Naive thymus-derived CD8-positive, alpha-beta T cell (primary cell): Measurements from ENCODE around the gene TMEM175. TPM values are rescaled to one million over a fixed set of nuclear protein-coding genes. Genes with fewer than 3 reads are reported as not detected.

ENCODE experiments used
- ATAC-seq, 2 donors: fragments of 150-1000 bp; cut with Tn5 transposase in 1 of 2; sonication (Bioruptor Pico), chemical (Tn5 transposase) in 1 of 2; 1 replicate in 1 of 2; 2 replicates in 1 of 2; pipeline ENCODE4 v1.10.0; 2021; ENCODE audit warnings: mild to moderate bottlenecking in 2 of 2, moderate library complexity in 2 of 2
- POLR2A ChIA-PET: fragments of 350-600 bp; sonication (Branson Sonifier 250); formaldehyde crosslinking; loops from one replicate; lab custom pipeline; 2021; ENCODE audit warnings: antibody characterized with exemption; lab: Charles Lee
- DNase-seq, 10 donors: peaks; one replicate each; pipeline versions ENCODE4 v3.0.0 to v3.0.0-alpha.2; 2020 to 2022
- H3K27ac Mint-ChIP-seq, 10 donors: one replicate each; pipeline ENCODE4 v1.8.0; 2020 to 2022; ENCODE audit warnings: mild to moderate bottlenecking in 10 of 10, mixed read lengths in 10 of 10, moderate library complexity in 4 of 10, inconsistent platforms in 1 of 10
- H3K27me3 Mint-ChIP-seq, 5 donors: one replicate each; pipeline ENCODE4 v1.8.0; 2021 to 2022; ENCODE audit warnings: mixed read lengths in 5 of 5
- H3K36me3 Mint-ChIP-seq, 3 donors: one replicate each; pipeline ENCODE4 v1.8.0; 2020 to 2022; ENCODE audit warnings: mixed read lengths in 3 of 3, mild to moderate bottlenecking in 2 of 3, inconsistent platforms in 1 of 3
- H3K4me1 Mint-ChIP-seq, 4 donors: one replicate each; pipeline ENCODE4 v1.8.0; 2021 to 2022; ENCODE audit warnings: mixed read lengths in 4 of 4
- H3K4me3 Mint-ChIP-seq, 10 donors: one replicate each; pipeline ENCODE4 v1.8.0; 2020 to 2022; ENCODE audit warnings: mild to moderate bottlenecking in 10 of 10, mixed read lengths in 10 of 10, moderate library complexity in 6 of 10, inconsistent platforms in 1 of 10
- H3K9me3 Mint-ChIP-seq, 9 donors: one replicate each; pipeline ENCODE4 v1.8.0; 2020 to 2022; ENCODE audit warnings: mixed read lengths in 9 of 9, mild to moderate bottlenecking in 3 of 9, inconsistent platforms in 1 of 9, moderate library complexity in 1 of 9
- polyA plus RNA-seq, 3 donors: library from polyadenylated mRNA; unstranded; fragments of 300-500 nt; fragmentation: Illumina TruSeq; gene quantifications; one replicate each; pipeline ENCODE4 v1.2.3, GENCODE V29; 2021
- total RNA-seq, 8 experiments: library from RNA in 2 of 8; stranded (reverse) in 2 of 8; gene quantifications; one replicate each; pipeline ENCODE4 v1.2.3 and lab custom pipeline; 2021 to 2026

The TMEM175 gene
- total and polyA plus RNA-seq, 5 experiments from 2014 or later: 6.4 to 72.9 (median 14.7) TPM

- no peak for DNase-seq
- no peak overlapping the region for H3K4me3 Mint-ChIP-seq
These were observed 40.5 kb upstream of the TMEM175 start for GRCh38 chr4:891747-892146.

GRCh38 chr4:892780-893179 lies 39.5 kb upstream of the TMEM175 start:
- ATAC-seq: no peak
- no peak overlapping the region for H3K27ac Mint-ChIP-seq
- POLR2A ChIA-PET: no interaction called here

More at GRCh38 chr4:891747-892146, 40.5 kb upstream of the TMEM175 start:
- POLR2A ChIA-PET: interaction anchor here (0.7 kb wide), 1 partner anchor 419 kb away, joined by 3 read pairs; no protein-coding TSS in a partner anchor
- no peak overlapping the region for H3K27ac Mint-ChIP-seq
- no peaks in the 10 kb centered on the region for H3K27me3 Mint-ChIP-seq
- H3K36me3 Mint-ChIP-seq: peaks cover 6 to 34% (median 7%) of the 10 kb centered on the region in 3 donors
- ATAC-seq: no peak
- H3K4me1 Mint-ChIP-seq: peaks cover 0 to 5% (median 2%) of the 10 kb centered on the region in 4 donors
- no peaks in the 10 kb centered on the region for H3K9me3 Mint-ChIP-seq

GRCh38 chr4:893276-893994 lies 38.8 kb upstream of the TMEM175 start:
- Mint-ChIP-seq H3K4me1 (peaks cover 0 to 3% (median 1%) of the 10 kb centered on the region in 4 donors), H3K27me3 (no peaks in the 10 kb centered on the region), H3K27ac (peak overlapping the region in 2 of 10 donors; percentile 11 to 78), H3K4me3 (no peak overlapping the region), H3K36me3 (peaks cover 0 to 47% (median 3%) of the 10 kb centered on the region in 3 donors), H3K9me3 (no peaks in the 10 kb centered on the region)
- ATAC-seq (no peak), DNase-seq (no peak)
- POLR2A ChIA-PET: no interaction called here

More at GRCh38 chr4:892780-893179, 39.5 kb upstream of the TMEM175 start:
- Mint-ChIP-seq H3K9me3 (no peaks in the 10 kb centered on the region), H3K4me1 (peaks cover 0 to 5% (median 1%) of the 10 kb centered on the region in 4 donors), H3K4me3 (no peak overlapping the region), H3K27me3 (no peaks in the 10 kb centered on the region), H3K36me3 (peaks cover 2 to 43% (median 5%) of the 10 kb centered on the region in 3 donors)
- DNase-seq: no peak

GRCh38 chr4:893995-894705 lies 38.1 kb upstream of the TMEM175 start:
- no peak for DNase-seq
- Mint-ChIP-seq H3K36me3 (peaks cover 0 to 47% (median 3%) of the 10 kb centered on the region in 3 donors), H3K27me3 (no peaks in the 10 kb centered on the region)

GRCh38 chr4:895596-895995 lies 36.7 kb upstream of the TMEM175 start:
- DNase-seq (no peak), ATAC-seq (no peak)
- H3K27ac Mint-ChIP-seq: peak overlapping the region in 1 of 10 donors; percentile 15
- H3K36me3 Mint-ChIP-seq: peaks cover 0 to 45% (median 3%) of the 10 kb centered on the region in 3 donors
- H3K4me3 Mint-ChIP-seq: no peak overlapping the region
- no peaks in the 10 kb centered on the region for H3K9me3 Mint-ChIP-seq
- H3K4me1 Mint-ChIP-seq: peaks cover 0 to 6% (median 3%) of the 10 kb centered on the region in 4 donors
- POLR2A ChIA-PET: no interaction called here
- no peaks in the 10 kb centered on the region for H3K27me3 Mint-ChIP-seq

More at GRCh38 chr4:893995-894705, 38.1 kb upstream of the TMEM175 start:
- POLR2A ChIA-PET: no interaction called here
- no peak for ATAC-seq
- Mint-ChIP-seq H3K4me3 (no peak overlapping the region), H3K4me1 (peaks cover 0 to 3% (median 1%) of the 10 kb centered on the region in 4 donors), H3K27ac (peak overlapping the region in 2 of 10 donors; percentile 11 to 78), H3K9me3 (no peaks in the 10 kb centered on the region)

GRCh38 chr4:896216-896615 lies 36.0 kb upstream of the TMEM175 start:
- no peak overlapping the region for H3K27ac Mint-ChIP-seq
- no peak for DNase-seq

GRCh38 chr4:896630-897029 lies 35.6 kb upstream of the TMEM175 start:
- peaks cover 0 to 44% (median 3%) of the 10 kb centered on the region in 3 donors for H3K36me3 Mint-ChIP-seq
- POLR2A ChIA-PET: no interaction called here
- H3K27ac Mint-ChIP-seq: peak overlapping the region in 1 of 10 donors; percentile 71
- ATAC-seq (no peak), DNase-seq (no peak)
- no peaks in the 10 kb centered on the region for H3K27me3 Mint-ChIP-seq
- no peak overlapping the region for H3K4me3 Mint-ChIP-seq
- no peaks in the 10 kb centered on the region for H3K9me3 Mint-ChIP-seq
- peaks cover 0 to 6% (median 3%) of the 10 kb centered on the region in 4 donors for H3K4me1 Mint-ChIP-seq

More at GRCh38 chr4:896216-896615, 36.0 kb upstream of the TMEM175 start:
- no peak for ATAC-seq
- H3K4me3 Mint-ChIP-seq: no peak overlapping the region
- peaks cover 0 to 6% (median 3%) of the 10 kb centered on the region in 4 donors for H3K4me1 Mint-ChIP-seq
- H3K36me3 Mint-ChIP-seq: peaks cover 0 to 42% (median 3%) of the 10 kb centered on the region in 3 donors
- POLR2A ChIA-PET: no interaction called here
- H3K9me3 Mint-ChIP-seq: no peaks in the 10 kb centered on the region
- no peaks in the 10 kb centered on the region for H3K27me3 Mint-ChIP-seq

- POLR2A ChIA-PET: no interaction called here
- ATAC-seq: no peak
- Mint-ChIP-seq H3K4me3 (no peak overlapping the region), H3K27ac (peak overlapping the region in 1 of 10 donors; percentile 34), H3K36me3 (peaks cover 0 to 55% (median 5%) of the 10 kb centered on the region in 3 donors), H3K9me3 (no peaks in the 10 kb centered on the region), H3K4me1 (peaks cover 0 to 10% (median 7%) of the 10 kb centered on the region in 4 donors), H3K27me3 (no peaks in the 10 kb centered on the region)
- no peak for DNase-seq
These were observed 34.1 kb upstream of the TMEM175 start for GRCh38 chr4:898123-898522.

GRCh38 chr4:898869-899555 lies 33.2 kb upstream of the TMEM175 start:
- H3K27ac Mint-ChIP-seq: peak overlapping the region in 5 of 10 donors; percentile 34 to 76 (median 66)
- ATAC-seq (no peak), DNase-seq (no peak)
- peaks cover 0 to 48% (median 5%) of the 10 kb centered on the region in 3 donors for H3K36me3 Mint-ChIP-seq
- H3K4me1 Mint-ChIP-seq: peaks cover 0 to 10% (median 7%) of the 10 kb centered on the region in 4 donors
- H3K9me3 Mint-ChIP-seq: no peaks in the 10 kb centered on the region
- POLR2A ChIA-PET: no interaction called here
- no peaks in the 10 kb centered on the region for H3K27me3 Mint-ChIP-seq
- peak overlapping the region in 1 of 10 donors; percentile 24 for H3K4me3 Mint-ChIP-seq

- Mint-ChIP-seq H3K9me3 (no peaks in the 10 kb centered on the region), H3K27me3 (no peaks in the 10 kb centered on the region), H3K4me3 (no peak overlapping the region), H3K36me3 (peaks cover 0 to 48% (median 5%) of the 10 kb centered on the region in 3 donors), H3K4me1 (peaks cover 0 to 10% (median 7%) of the 10 kb centered on the region in 4 donors), H3K27ac (peak overlapping the region in 1 of 10 donors; percentile 77)
- POLR2A ChIA-PET: no interaction called here
- DNase-seq: no peak
- no peak for ATAC-seq
These were observed 32.7 kb upstream of the TMEM175 start for GRCh38 chr4:899556-899906.

- DNase-seq (no peak), ATAC-seq (no peak)
- H3K9me3 Mint-ChIP-seq: no peaks in the 10 kb centered on the region
- H3K36me3 Mint-ChIP-seq: peaks cover 0 to 52% (median 5%) of the 10 kb centered on the region in 3 donors
- no peak overlapping the region for H3K4me3 Mint-ChIP-seq
- POLR2A ChIA-PET: no interaction called here
- peaks cover 0 to 10% (median 7%) of the 10 kb centered on the region in 4 donors for H3K4me1 Mint-ChIP-seq
- H3K27ac Mint-ChIP-seq: peak overlapping the region in 1 of 10 donors; percentile 52
- H3K27me3 Mint-ChIP-seq: no peaks in the 10 kb centered on the region
These were observed 32.2 kb upstream of the TMEM175 start for GRCh38 chr4:900073-900472.

GRCh38 chr4:900721-901120 lies 31.5 kb upstream of the TMEM175 start:
- DNase-seq (no peak), ATAC-seq (no peak)
- Mint-ChIP-seq H3K4me1 (peaks cover 0 to 10% (median 7%) of the 10 kb centered on the region in 4 donors), H3K9me3 (no peaks in the 10 kb centered on the region), H3K27me3 (no peaks in the 10 kb centered on the region), H3K27ac (peak overlapping the region in 1 of 10 donors; percentile 32), H3K36me3 (peaks cover 0 to 51% (median 5%) of the 10 kb centered on the region in 3 donors), H3K4me3 (no peak overlapping the region)
- POLR2A ChIA-PET: no interaction called here
